NT2/D1 (cell line): Measurements from ENCODE around the gene DSCAM.

ENCODE experiments used
- DNase-seq: peaks from one replicate; pipeline ENCODE4 v3.0.0-alpha.2; 2011; ENCODE audit warnings: low read depth, low spot score
- H3K27me3 ChIP-seq: 2 replicates; pipeline ENCODE4 v1.6.0; 2011; ENCODE audit warnings: mild to moderate bottlenecking; ENCODE audit not compliant: insufficient read length, insufficient read depth
- H3K36me3 ChIP-seq: 2 replicates; pipeline ENCODE4 v1.6.1; 2011; ENCODE audit warnings: mild to moderate bottlenecking, low read length, mixed read lengths; ENCODE audit not compliant: insufficient read depth, insufficient read length
- H3K4me1 ChIP-seq: 2 replicates; pipeline ENCODE4 v1.5.1; 2011; ENCODE audit not compliant: insufficient read depth, insufficient read length
- H3K4me3 ChIP-seq: 2 replicates; pipeline ENCODE4 v1.5.1; 2011; ENCODE audit warnings: low read depth; ENCODE audit not compliant: insufficient read length
- H3K9ac ChIP-seq: 2 replicates; pipeline ENCODE4 v1.6.0; 2011; ENCODE audit warnings: low read depth; ENCODE audit not compliant: insufficient read length
- H3K9me3 ChIP-seq: 2 replicates; pipeline ENCODE4 v1.5.1; 2011; ENCODE audit warnings: mild to moderate bottlenecking, low read length; ENCODE audit not compliant: insufficient read depth
- SUZ12 ChIP-seq: IDR thresholded peaks from 2 replicates; pipeline ENCODE4 v1.6.1; 2011; ENCODE audit not compliant: insufficient read length, insufficient read depth; ENCODE audit errors: extremely low read depth
- YY1 ChIP-seq: IDR thresholded peaks from 2 replicates; pipeline ENCODE4 v1.6.1; 2011; ENCODE audit not compliant: insufficient read length, insufficient read depth
- ZNF274 ChIP-seq: IDR thresholded peaks from 2 replicates; pipeline ENCODE4 v1.6.1; 2011; ENCODE audit warnings: mild to moderate bottlenecking, low read depth, low read length

The DSCAM gene

GRCh38 chr21:40507978-40508377 is 339.0 kb downstream of the DSCAM start:
- DNase-seq, result no peak

GRCh38 chr21:40505681-40506080 is 341.3 kb downstream of the DSCAM start:
- TF ChIP-seq SUZ12, result no peak
- no peak for TF ChIP-seq YY1
- TF ChIP-seq ZNF274, result no peak

More at GRCh38 chr21:40507978-40508377, 339.0 kb downstream of the DSCAM start:
- Histone ChIP-seq H3K9ac (no peak overlapping the region), H3K36me3 (no peaks in the 10 kb centered on the region), H3K4me3 (no peak overlapping the region), H3K27me3 (no peaks in the 10 kb centered on the region), H3K9me3 (peaks cover 5% of the 10 kb centered on the region; the same call in 1 of the 2 replicates), H3K4me1 (no peaks in the 10 kb centered on the region)
- TF ChIP-seq YY1, result no peak
- no peak for TF ChIP-seq ZNF274
- no peak for TF ChIP-seq SUZ12

GRCh38 chr21:40505244-40505643 is 341.7 kb downstream of the DSCAM start:
- no peak for TF ChIP-seq SUZ12
- no peak for DNase-seq

More at GRCh38 chr21:40505681-40506080, 341.3 kb downstream of the DSCAM start:
- Histone ChIP-seq H3K9me3 (no peaks in the 10 kb centered on the region), H3K36me3 (no peaks in the 10 kb centered on the region), H3K27me3 (no peaks in the 10 kb centered on the region), H3K4me1 (no peaks in the 10 kb centered on the region), H3K9ac (no peak overlapping the region), H3K4me3 (no peak overlapping the region)
- no peak for DNase-seq

GRCh38 chr21:40504825-40505224 is 342.1 kb downstream of the DSCAM start:
- DNase-seq, result no peak
- Histone ChIP-seq H3K4me3 (no peak overlapping the region), H3K36me3 (no peaks in the 10 kb centered on the region), H3K4me1 (no peaks in the 10 kb centered on the region), H3K27me3 (no peaks in the 10 kb centered on the region), H3K9ac (no peak overlapping the region), H3K9me3 (no peaks in the 10 kb centered on the region)
- no peak for TF ChIP-seq SUZ12
- no peak for TF ChIP-seq YY1

More at GRCh38 chr21:40505244-40505643, 341.7 kb downstream of the DSCAM start:
- Histone ChIP-seq H3K9me3 (no peaks in the 10 kb centered on the region), H3K4me1 (no peaks in the 10 kb centered on the region), H3K9ac (no peak overlapping the region), H3K4me3 (no peak overlapping the region), H3K27me3 (no peaks in the 10 kb centered on the region), H3K36me3 (no peaks in the 10 kb centered on the region)

- Histone ChIP-seq H3K36me3 (no peaks in the 10 kb centered on the region), H3K4me1 (no peaks in the 10 kb centered on the region), H3K9me3 (0 out of 2 replicates have a peak, but pooled peaks cover 3% of the 10 kb centered on the region), H3K27me3 (no peaks in the 10 kb centered on the region), H3K9ac (no peak overlapping the region), H3K4me3 (no peak overlapping the region)
- DNase-seq, result no peak
- TF ChIP-seq YY1 (no peak), SUZ12 (no peak), ZNF274 (no peak)
Measured at GRCh38 chr21:40496116-40496515, 350.8 kb downstream of the DSCAM start.

GRCh38 chr21:40490408-40490807 is 356.6 kb downstream of the DSCAM start:
- no peaks in the 10 kb centered on the region for H3K4me1 ChIP-seq
- no peak overlapping the region for H3K4me3 ChIP-seq
- no peak for DNase-seq
- no peak overlapping the region for H3K9ac ChIP-seq
- TF ChIP-seq ZNF274 (no peak), YY1 (no peak), SUZ12 (no peak)
- H3K27me3 ChIP-seq, result no peaks in the 10 kb centered on the region
- H3K9me3 ChIP-seq, result peaks cover 8% of the 10 kb centered on the region; the same call in 1 of the 2 replicates
- H3K36me3 ChIP-seq, result no peaks in the 10 kb centered on the region

- Histone ChIP-seq H3K36me3 (no peaks in the 10 kb centered on the region), H3K27me3 (no peaks in the 10 kb centered on the region), H3K4me1 (no peaks in the 10 kb centered on the region), H3K9me3 (peaks cover 8% of the 10 kb centered on the region; the same call in 1 of the 2 replicates), H3K9ac (no peak overlapping the region), H3K4me3 (no peak overlapping the region)
- TF ChIP-seq YY1, result no peak
- TF ChIP-seq ZNF274, result no peak
- TF ChIP-seq SUZ12, result no peak
- no peak for DNase-seq
Measured at GRCh38 chr21:40489001-40489400, 358.0 kb downstream of the DSCAM start.
